Myocyte (in vitro differentiated cells): ENCODE data around the gene PFKP. TPM values are rescaled to one million over a fixed set of nuclear protein-coding genes. Genes with fewer than 3 reads are reported as not detected.
"Not testable (repeated sequence)": the region's sequence is repeated elsewhere in the genome, so short reads cannot be mapped to it uniquely, and the experiment has no call there.

ENCODE experiments used
- DNase-seq: peaks from one replicate; pipeline ENCODE4 v3.0.0-alpha.2; 2012; ENCODE audit warnings: low read depth
- total RNA-seq: library from RNA; depleted of rRNA; stranded (reverse); fragments of >200 nt; gene quantifications from 2 replicates; pipeline ENCODE4 v1.2.3, GENCODE V29; 2014

PFKP gene
- total RNA-seq, 1 donor from 2014 or later, result 26.2 TPM

- peak; percentile 87 for DNase-seq
Measured at GRCh38 chr10:3095373-3096139, 28.2 kb downstream of the PFKP start.

- no peak for DNase-seq
Measured at GRCh38 chr10:3096149-3096548, 28.8 kb downstream of the PFKP start.

- no peak for DNase-seq
Measured at GRCh38 chr10:3097160-3097559, 29.8 kb downstream of the PFKP start.

GRCh38 chr10:3098689-3099088 lies 31.3 kb downstream of the PFKP start:
- no peak for DNase-seq

- no peak for DNase-seq
Measured at GRCh38 chr10:3099291-3100092, 32.1 kb downstream of the PFKP start.

GRCh38 chr10:3100093-3100792 lies 32.9 kb downstream of the PFKP start:
- no peak for DNase-seq

- no peak for DNase-seq
Measured at GRCh38 chr10:3100856-3101640, 33.7 kb downstream of the PFKP start.

GRCh38 chr10:3102720-3103427 lies 35.5 kb downstream of the PFKP start:
- DNase-seq, result no peak

- no peak for DNase-seq
Measured at GRCh38 chr10:3103646-3104045, 36.3 kb downstream of the PFKP start.

GRCh38 chr10:3104251-3104918 lies 37.0 kb downstream of the PFKP start:
- DNase-seq, result no peak

GRCh38 chr10:3105166-3105565 lies 37.8 kb downstream of the PFKP start:
- DNase-seq, result no peak

- DNase-seq, result no peak
Measured at GRCh38 chr10:3105905-3106304, 38.6 kb downstream of the PFKP start.

- DNase-seq, result not testable (repeated sequence)
Measured at GRCh38 chr10:3106328-3106727, 39.0 kb downstream of the PFKP start.

- DNase-seq, result no peak
Measured at GRCh38 chr10:3106928-3107425, 39.6 kb downstream of the PFKP start.

GRCh38 chr10:3107426-3107961 lies 40.1 kb downstream of the PFKP start:
- peak; percentile 98 for DNase-seq

- no peak for DNase-seq
Measured at GRCh38 chr10:3108033-3108432, 40.7 kb downstream of the PFKP start.

- no peak for DNase-seq
Measured at GRCh38 chr10:3108575-3109105, 41.3 kb downstream of the PFKP start.

- no peak for DNase-seq
Measured at GRCh38 chr10:3109196-3109595, 41.8 kb downstream of the PFKP start.

- DNase-seq, result no peak
Measured at GRCh38 chr10:3109633-3110032, 42.3 kb downstream of the PFKP start.
